ENCODE results near the gene VEZT. TPM values are rescaled to one million over a fixed set of nuclear protein-coding genes. Genes with fewer than 3 reads are reported as not detected.

The VEZT gene
- total RNA-seq, 1 donor from 2014 or later, result 46.8 TPM

DNA sequence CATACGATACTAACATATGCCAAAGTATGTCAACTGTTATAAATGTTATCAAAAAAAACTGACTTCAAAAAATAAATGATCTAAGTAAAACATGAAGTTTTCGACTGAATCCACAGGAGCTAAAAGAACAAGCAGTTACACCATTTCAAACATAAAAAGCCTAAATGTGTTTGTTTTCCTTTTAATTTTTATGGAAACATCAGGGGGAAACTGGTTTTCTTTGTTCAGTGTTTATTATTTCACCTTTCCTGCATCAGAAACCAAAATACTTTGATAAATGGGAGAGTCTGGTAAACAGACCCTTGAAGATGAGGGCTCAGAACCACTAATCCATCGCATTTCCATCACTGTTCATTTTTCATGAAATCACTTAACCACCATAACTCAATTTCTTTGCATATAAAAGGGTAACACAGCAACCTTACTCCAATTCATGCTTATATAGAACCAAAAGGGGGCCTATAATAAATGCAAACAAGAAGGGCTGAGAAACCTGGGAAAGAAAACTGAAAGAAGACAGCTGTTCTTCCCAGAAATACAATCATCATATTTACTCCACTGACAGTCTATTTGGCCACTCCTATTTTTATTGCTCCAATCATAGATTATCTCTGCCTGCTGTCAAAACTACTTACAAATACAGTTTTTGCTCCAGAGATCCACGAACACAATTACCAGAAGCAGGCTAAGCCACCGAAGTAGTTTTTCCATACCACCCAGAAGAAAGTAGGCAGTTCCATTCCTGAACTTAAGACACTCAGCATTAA, 17.3 kb upstream of the VEZT start:
- intact Hi-C loops (cut with micrococcal nuclease), result no loop called here

DNA sequence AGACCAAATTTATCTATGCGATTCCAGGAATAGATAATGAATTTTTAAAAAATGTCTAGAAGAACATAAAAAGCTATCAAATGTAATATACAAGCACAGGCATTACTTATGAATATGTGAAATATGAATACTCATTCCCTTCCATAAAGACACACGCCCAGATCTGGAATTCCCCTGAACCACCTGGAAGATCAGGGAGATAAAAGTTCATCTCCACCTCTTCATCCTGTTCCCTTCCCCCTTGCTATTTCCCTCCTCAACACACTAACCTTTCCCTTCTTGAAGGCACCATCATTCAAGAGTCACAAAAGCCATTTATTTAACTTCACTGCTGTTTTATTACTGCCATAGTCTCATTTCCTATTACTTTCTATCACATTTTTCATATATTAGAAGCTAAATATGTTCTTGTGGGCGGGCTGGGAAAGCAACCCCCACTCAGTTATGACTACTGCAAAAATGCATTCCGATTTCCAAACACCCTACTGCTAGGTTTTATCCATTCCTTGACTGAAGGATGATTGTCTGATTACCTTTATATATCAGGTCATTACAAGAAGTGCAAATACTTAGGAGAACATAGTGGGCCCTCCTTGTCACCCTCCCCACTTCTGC, 16.4 kb upstream of the VEZT start:
- intact Hi-C loops (cut with micrococcal nuclease), result no loop called here

DNA sequence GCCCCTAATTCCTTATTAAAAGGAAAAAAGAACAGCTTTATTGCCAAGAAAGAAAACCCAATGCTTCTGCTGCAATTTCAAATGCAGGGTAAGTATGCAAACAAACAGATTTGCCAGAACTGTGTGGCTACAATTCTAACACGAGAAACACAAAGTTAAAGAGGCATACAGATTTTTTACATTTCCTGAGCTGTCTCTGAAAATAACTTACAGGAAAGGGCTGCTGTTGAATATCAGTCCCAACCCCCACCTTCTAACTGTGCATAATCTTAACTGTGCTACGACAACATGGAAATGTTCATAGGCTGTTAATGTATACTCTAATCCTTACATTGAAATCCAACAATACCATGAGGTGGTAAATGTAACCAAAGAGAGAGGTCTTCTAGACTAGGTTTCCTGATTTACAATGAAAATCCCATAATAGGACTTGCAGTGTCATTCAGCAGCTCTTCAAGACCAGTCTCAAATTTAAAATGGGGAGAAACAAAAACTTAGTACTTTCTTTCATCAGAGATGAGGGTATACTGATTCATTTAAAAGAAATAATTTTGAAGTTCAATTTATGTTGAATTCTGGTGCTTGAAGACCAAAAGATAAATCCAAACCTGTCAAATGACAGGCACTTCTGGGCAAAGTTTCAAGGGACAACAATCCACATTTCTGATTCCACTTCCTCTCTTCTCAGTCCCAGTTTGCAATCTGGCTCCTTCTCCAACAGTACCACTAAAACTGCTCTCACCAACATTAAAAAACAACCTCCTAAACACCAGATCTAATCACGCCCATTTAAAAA, 14.7 kb upstream of the VEZT start:
- intact Hi-C loops (cut with micrococcal nuclease), result no loop called here

DNA sequence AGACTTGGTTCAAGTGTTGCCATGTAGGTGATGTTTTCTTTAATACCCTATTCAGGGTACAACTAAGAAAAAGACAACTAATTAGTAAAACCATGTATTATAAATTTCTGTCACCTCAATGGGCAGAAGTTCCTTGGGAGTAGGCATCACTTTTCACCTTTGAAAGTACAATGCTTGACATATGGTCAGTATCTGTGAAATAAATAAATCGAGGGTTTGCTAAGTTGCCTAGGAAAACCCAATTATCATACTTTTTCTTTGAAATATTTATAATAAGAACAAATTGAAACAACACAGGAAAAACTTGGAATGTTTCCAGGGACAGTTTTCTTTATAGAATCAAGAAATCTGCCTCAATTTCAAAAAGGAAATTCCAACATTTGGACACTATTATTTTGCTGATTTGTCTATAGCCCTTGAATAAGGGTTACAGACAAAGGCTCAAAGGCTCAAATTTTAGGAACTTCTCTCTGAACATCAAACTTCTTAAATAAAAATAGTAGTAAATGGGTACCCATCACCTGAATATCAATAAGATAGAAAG, 14.0 kb upstream of the VEZT start:
- intact Hi-C loops (cut with micrococcal nuclease), result no loop called here

DNA sequence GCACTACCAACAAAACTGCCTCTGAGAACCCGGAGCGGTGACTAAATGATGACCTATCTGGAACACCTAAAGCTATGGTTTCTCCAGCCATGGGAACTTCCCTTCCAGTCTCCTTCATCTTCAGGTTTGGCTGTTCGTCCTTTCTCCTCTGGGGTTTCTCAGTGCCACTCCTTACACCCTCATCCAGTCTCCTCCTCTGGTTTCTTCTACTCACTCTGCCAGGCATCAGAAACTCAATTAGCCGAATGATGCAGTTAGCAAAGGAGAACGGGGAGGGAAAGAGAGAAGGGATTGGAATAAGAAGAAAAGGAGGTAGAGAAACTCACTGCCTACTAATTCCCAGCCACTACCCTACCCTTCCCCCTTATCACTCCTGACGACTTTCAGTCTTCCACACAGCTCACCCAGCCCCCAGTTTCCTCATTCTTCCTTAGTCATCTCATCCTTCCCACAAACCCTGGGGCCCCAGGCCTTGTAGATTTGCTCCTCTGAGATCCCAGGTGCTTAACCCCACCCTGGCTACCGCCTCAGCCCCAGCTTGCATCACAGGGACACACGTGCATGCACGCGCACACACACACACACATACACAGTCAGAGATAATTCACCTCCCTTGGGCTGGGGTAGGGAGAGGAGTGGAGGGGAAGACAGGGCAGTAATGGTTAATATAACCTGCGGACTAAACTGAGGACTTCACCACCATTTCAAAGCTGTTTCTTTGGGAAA, 13.3 kb upstream of the VEZT start:
- intact Hi-C loops (cut with micrococcal nuclease), result no loop called here

DNA sequence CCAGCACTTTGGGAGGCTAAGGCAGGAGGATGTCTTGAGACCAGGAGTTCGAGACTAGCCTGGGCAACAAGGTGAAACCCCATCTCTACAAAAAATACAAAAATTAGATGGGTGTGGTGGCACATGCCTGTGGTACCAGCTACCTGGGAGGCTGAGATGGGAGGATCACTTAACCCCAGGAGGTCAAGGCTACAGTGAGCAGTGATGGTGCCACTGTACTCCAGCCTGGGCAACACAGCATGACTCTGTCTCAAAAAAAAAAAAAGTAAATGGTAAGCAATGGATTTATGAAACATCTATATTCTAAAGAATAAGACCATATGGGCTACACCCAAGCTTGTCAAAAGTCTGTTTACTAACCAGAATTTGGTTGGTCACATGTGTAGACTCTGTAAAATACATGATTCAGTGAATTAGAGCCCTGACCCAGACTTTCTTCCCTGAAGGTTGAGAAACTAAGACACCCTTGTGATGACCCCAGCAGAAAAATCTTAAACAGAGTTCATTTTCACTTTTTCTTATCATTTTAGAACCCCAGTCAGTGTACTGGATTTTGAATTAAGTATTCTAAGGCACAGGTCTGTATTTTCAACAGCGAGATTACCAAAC, 12.5 kb upstream of the VEZT start:
- intact Hi-C loops (cut with micrococcal nuclease), result no loop called here

DNA sequence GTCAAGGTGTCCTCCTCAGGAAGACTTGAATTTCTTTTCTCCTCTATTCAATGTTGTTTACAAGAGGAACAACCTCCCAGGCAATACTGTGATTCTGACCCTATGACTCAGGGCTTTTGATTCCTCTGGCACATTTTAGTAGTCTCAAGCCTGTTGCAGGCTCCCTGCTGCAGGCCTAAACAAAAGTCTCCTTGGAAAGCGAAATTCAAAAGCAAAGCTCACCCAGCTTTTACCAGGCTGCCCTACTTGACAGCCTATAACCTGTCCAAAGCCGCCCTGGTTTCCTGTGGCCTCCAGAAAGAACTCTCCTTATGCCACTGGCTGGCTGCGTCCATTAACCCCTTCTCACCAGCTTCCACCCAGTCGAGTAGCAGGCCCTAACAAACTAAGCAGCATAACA, 11.9 kb upstream of the VEZT start:
- intact Hi-C loops (cut with micrococcal nuclease), result no loop called here

DNA sequence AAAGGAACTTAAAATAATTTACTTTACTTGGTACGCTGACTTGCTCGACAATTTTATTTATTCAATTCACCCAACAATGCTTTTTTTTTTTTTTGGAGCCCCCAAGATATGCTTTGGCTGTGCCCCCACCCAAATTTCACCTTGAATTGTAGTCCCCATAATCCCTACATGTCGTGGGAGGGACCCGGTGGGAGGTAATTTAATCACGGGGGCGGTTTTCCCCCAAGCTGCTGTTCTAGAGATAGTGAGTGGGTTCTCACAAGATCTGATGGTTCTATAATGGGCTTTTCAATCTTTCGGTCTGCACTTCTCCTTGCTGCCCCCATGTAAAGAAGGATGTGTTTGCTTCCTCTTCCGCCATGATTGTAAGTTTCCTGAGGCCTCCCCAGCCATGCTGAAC, 10.7 kb upstream of the VEZT start:
- intact Hi-C loops (cut with micrococcal nuclease), result no loop called here

DNA sequence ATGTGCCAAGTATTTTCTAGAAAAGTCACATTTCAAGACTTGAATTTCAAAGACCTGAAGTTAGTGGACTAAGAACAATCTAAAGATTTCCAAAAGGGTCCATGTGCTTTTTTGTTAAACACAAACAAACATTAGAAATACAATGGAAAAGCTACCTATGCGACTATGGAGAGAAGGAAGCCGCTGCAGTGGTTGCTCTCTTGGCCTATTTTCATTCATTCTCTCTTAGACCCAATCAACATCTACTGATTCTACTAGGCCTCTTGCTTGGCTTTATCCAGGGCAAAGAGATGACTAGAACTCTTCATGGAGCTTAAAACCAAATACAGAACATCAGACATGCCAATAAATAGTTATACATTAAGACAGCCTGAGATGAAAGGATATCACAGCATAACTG, 10.2 kb upstream of the VEZT start:
- intact Hi-C loops (cut with micrococcal nuclease), result no loop called here

DNA sequence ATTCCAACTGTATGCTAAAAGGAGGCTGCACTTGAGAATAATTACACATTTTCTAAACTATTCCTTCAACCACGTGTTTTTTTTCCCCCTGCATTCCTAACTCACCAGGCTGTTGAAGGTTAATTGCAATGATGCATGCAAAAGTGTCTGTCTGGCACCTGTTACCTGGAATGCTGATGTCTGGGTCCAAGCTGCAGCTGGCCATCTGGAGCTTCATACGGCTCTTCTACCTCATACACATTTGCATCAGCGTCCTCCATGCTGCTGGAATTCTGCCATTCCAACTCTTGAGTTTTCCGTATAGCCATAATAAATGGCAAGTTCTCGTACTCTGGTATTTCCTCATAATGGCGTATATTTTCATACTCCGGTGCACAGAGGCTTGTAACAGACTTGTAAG, 8.9 kb upstream of the VEZT start:
- intact Hi-C loops (cut with micrococcal nuclease), result no loop called here

DNA sequence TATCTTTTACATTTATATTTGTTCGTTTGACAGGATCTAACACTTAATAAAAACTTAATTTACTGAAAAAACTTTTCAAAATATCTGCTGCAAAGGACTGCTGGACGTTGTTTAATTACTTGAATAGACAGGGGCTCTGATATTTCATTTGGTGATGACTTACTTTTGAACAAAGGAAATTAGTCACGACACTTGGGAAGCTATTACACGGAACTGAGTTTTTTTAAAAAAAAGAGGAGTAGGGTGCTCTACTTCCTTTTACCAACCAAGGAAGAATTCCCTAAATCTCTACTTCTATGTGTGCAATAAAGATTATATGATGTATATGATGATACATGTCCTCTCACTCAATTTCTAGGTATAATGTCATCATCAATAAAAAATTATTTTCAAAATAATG, 5.0 kb upstream of the VEZT start:
- intact Hi-C loops (cut with micrococcal nuclease), result loop anchor here (10.0 kb wide), 3 partner anchors 568 to 1182 kb away; partner anchors contain the start of gene ELK3

DNA sequence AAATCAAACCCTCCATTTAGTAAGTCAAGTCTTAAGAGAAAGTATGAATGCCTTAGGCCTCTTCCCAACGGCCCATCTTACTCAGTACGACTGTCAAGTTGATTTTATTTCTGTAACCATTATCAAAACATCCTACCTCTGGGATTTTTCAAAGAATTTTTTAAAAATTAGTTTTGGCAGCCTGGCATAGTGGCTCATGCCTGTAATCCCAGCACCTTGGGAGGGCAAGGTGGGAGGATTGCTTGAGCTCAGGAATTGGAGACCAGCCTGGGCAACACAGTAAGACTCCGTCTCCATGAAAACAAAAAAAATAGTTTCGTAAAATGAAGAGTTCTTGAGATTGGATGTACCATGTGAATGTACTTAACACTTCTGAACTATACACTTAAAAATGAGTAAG, 4.5 kb upstream of the VEZT start:
- intact Hi-C loops (cut with micrococcal nuclease), result loop anchor here (10.0 kb wide), 3 partner anchors 568 to 1182 kb away; partner anchors contain the start of gene ELK3

DNA sequence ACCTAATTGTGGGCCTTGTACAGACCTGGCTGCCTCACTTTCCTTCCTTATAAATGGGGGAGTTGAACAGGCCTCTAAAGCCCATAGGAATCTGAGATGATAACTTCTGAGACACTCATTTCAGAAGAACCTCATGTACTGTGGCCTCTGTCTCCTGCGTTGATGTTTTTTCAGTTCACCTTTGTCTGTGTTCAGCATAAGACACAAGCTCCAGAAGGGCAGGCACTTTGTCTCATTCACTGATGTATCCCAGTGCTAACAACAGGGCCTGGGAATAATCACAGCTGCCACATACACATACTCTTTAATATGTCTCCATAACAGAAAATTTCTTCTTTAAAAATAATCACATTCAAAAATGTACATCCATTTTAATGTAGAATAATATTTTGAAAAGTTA, 3.7 kb upstream of the VEZT start:
- intact Hi-C loops (cut with micrococcal nuclease), result loop anchor here (10.0 kb wide), 3 partner anchors 569 to 1181 kb away; partner anchors contain the start of gene ELK3

DNA sequence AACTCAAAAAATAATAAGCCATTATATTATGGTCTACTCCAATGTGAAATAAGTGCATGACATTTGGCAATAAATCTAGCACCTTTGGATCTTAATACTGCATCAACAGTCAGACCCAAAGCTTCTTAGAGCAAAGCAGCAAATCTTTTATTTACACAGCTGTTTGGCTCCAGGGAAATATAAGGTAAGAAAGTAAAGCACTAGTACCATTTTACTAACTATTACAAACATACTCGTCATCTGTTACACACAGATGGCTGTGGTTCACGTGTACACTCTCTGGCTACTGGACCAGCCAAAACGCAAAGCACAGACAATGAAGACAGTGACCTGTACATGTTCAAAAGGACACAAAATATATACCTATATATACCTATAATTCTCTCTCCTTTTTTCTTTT, 3.1 kb upstream of the VEZT start:
- intact Hi-C loops (cut with micrococcal nuclease), result loop anchor here (10.0 kb wide), 3 partner anchors 570 to 1180 kb away; partner anchors contain the start of gene ELK3

DNA sequence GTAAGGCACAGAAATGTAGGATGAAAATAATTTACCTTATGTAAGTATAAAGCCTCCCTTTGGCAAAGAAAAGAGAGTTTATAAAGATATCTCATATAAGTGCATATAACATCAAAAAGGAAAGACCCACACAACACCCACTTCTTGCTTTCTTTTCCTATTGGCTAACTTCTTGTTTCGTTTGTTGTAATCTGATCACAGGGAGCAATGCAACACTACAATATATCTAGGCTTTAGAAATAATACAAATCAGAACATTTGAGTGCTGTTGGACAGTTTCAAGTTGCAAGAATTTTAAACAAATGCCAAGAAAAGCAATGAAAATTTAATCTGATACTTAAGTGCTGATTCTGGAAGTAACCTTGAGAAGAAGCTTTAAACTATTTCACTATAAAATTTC, 1.7 kb upstream of the VEZT start:
- intact Hi-C loops (cut with micrococcal nuclease), result loop anchor here (2.0 to 10.0 kb wide), 11 partner anchors 571 to 1839 kb away; partner anchors contain the start of genes AMDHD1, CCDC38, CFAP54 and ELK3

DNA sequence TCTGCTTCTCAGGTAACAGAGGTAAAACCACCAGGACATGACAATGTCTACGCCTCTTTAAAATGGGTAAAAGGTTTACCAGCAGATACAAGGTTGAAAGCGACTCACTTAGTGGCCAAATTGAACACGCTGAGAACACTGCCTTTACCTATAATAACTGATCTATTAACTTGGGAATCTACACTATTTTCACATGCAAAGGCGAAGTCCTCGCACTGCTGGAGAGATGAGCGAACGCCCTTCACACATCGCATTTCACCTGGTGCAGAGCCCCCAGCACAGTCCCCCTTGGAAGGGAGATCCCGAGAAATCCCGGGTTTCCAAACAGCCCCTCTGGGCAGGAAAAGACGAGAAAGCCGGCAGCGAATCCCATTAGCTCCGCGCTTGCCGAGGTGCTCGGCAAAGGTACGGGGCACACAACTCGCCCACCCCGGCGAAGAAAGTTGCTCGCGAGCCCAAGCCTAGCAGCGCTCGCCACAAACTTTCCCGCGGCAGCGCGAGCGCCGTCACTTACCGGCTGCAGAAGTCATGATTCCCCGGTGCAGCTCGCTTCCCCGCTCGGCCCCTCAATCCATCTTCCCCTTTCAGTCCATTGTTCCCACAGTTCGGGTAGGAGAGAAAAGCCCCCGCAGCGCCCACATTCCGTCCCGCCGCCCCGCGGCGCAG, 763 bp upstream of the VEZT start:
- intact Hi-C loops (cut with micrococcal nuclease), result loop anchor here (1.0 to 10.0 kb wide), 19 partner anchors 100 to 1840 kb away; partner anchors contain the start of genes AMDHD1, CCDC38, CEP83 and CFAP54

DNA sequence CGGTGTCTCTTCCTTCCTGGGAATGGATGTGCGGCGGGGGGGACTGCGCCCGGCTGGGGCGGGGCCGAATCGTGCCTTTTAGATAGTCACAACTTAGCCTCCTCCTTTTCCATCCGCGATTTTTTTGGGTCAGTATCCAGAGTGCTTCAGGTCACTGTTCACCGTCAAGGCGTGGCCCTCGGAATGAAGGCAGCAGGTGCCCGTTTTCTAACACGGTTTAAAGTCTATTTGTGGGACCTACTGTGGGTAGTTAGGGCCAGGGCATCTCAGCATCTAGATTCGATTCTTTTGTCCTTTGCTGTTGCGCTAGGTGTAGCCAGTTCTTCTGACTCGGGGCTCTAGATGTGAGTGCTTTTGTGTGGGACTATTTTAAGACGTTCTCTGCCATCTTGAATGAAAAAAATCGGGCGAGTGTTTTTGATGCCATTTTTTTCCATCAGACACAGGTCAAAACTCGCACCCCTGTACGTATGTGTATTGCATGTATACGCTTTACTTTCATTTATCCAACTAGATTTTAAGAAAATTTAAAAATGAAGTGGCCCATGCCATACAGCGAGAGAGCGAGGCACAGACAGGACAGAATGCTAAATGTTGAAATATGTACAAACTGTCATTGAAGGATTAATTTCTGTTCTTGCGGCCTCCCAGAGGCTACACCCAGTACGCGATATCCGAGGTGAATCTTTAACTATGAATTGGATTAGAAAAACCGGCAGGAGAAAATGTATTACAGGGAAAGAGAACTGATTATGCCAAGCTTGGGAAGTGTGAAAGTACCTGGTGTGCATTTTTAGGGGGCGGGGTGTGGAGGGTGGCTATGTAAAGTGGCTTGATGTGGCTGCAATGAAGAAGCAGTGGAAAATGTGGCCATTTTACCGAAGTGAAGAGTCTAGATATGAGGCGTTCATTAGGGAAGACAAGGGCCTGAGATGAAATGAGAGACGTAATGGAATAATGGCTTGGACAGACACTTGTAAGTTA, 835 bp downstream of the VEZT start:
- intact Hi-C loops (cut with micrococcal nuclease), result loop anchor here (1.0 to 10.0 kb wide), 13 partner anchors 14 to 1689 kb away; partner anchors contain the start of genes CFAP54, ELK3, LTA4H and NEDD1

DNA sequence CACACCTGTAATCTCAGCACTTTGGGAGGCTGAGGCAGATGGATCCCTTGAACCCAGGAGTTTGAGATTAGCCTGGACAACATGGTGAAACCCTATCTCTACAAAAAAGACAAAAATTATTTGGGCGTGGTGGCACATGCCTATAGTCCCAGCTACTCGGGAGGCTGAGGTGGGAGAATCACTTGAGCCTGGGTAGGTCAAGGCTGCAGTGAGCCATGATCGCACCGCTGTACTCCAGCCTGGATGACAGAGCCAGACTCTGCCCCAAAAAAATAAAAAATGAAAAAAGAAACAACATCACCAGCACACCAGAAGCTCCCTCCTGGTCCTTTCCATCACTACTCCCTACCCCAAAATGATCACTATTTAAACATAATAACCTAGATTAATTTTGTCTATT, 2.6 kb downstream of the VEZT start:
- intact Hi-C loops (cut with micrococcal nuclease), result no loop called here

DNA sequence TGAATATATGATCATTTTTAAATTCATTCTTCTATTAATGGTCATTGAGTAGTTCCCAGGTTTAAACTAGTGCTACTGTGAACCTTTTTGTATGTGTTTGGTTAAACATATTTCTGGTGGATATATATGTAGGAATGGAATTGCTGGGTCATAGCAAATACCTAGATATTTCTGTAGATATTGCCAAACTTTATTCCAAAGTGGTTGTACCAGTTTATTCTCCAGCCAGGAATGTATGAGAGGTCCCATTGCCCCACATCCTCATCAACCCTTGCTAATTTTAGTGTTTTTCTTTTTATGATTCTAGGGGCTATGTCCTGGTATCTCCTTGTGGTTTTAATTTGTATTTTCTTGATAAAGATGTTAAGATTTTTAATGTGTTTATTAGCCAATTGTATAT, 3.1 kb downstream of the VEZT start:
- intact Hi-C loops (cut with micrococcal nuclease), result no loop called here

All from T-helper 1 cell treated with Interleukin-12 subunit alpha and Interleukin-12 subunit beta and Interleukin-4 antibody, amounts not matched to agents 30 ng/mL and 1 ng/mL, for 36 hours (primary cell).